Activated naive CD8-positive, alpha-beta T cell treated with anti-CD3 and anti-CD28 coated beads, Interleukin-2, amount 10 ng/mL, durations not matched to agents 7 days and 5 days (primary cell): ENCODE data around the gene SGPP2. TPM values are rescaled to one million over a fixed set of nuclear protein-coding genes. Genes with fewer than 3 reads are reported as not detected.

Source experiments
- ATAC-seq: fragments of 150-1000 bp; cut with Tn5 transposase; one replicate; pipeline ENCODE4 v1.10.0; 2021; ENCODE audit warnings: low read depth, moderate library complexity
- POLR2A ChIA-PET: fragments of 350-600 bp; sonication (Branson Sonifier 250); formaldehyde crosslinking; loops from one replicate; lab custom pipeline; 2021; ENCODE audit warnings: antibody characterized with exemption; lab: Charles Lee
- DNase-seq: peaks from one replicate; pipeline ENCODE4 v3.0.0; 2021
- H3K27ac Mint-ChIP-seq: one replicate; pipeline ENCODE4 v1.8.0; 2022; ENCODE audit warnings: mild to moderate bottlenecking, mixed read lengths
- H3K27me3 Mint-ChIP-seq: one replicate; pipeline ENCODE4 v1.8.0; 2022; ENCODE audit warnings: mild to moderate bottlenecking, moderate library complexity, mixed read lengths
- H3K36me3 Mint-ChIP-seq: one replicate; pipeline ENCODE4 v1.8.0; 2021; ENCODE audit warnings: mild to moderate bottlenecking, mixed read lengths
- H3K4me1 Mint-ChIP-seq: one replicate; pipeline ENCODE4 v1.8.0; 2021; ENCODE audit warnings: mixed read lengths
- H3K4me3 Mint-ChIP-seq: one replicate; pipeline ENCODE4 v1.8.0; 2022; ENCODE audit warnings: mild to moderate bottlenecking, moderate library complexity, mixed read lengths
- H3K9me3 Mint-ChIP-seq: one replicate; pipeline ENCODE4 v1.8.0; 2021; ENCODE audit warnings: mixed read lengths
- total RNA-seq, 2 experiments: library from RNA; stranded (reverse); gene quantifications; one replicate each; pipeline ENCODE4 v1.2.3, GENCODE V29; 2021

Gene SGPP2
- total RNA-seq, 2 experiments from 2014 or later: 0.89 to 1.2 TPM

DNA sequence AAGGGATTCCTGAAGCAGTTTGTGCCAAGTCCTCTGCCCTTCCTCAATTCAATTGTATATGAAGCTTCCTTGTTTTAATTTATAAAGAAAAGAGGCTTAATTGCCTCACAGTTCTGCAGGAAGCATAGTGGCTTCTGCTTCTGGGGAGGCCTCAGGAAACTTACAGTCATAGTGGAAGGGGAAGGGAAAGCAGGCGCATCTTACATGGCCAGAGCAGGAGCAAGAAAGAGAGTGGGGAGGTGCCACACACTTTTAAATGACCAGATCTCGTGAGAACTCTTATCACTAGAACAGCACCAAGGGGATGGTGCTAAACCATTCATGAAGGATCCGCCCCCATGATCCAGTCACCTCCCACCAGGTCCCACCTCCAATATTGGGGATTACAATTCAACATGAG is 114.2 kb downstream of the SGPP2 start:
- Mint-ChIP-seq H3K27me3 (peaks cover 13% of the 10 kb centered on the region), H3K36me3 (no peaks in the 10 kb centered on the region)
- POLR2A ChIA-PET: no interaction called here

GRCh38 chr2:222544661-222545060 is 120.3 kb downstream of the SGPP2 start:
- no peaks in the 10 kb centered on the region for H3K36me3 Mint-ChIP-seq
- ATAC-seq (no peak), DNase-seq (no peak)
- H3K4me3 Mint-ChIP-seq: no peak overlapping the region
- H3K9me3 Mint-ChIP-seq: no peaks in the 10 kb centered on the region
- H3K4me1 Mint-ChIP-seq: no peaks in the 10 kb centered on the region
- peaks cover 16% of the 10 kb centered on the region for H3K27me3 Mint-ChIP-seq
- no peak overlapping the region for H3K27ac Mint-ChIP-seq
- POLR2A ChIA-PET: no interaction called here

More for the DNA sequence above, 114.2 kb downstream of the SGPP2 start:
- Mint-ChIP-seq H3K4me1 (no peaks in the 10 kb centered on the region), H3K9me3 (no peaks in the 10 kb centered on the region), H3K27ac (no peak overlapping the region), H3K4me3 (no peak overlapping the region)
- no peak for DNase-seq
- ATAC-seq: no peak

DNA sequence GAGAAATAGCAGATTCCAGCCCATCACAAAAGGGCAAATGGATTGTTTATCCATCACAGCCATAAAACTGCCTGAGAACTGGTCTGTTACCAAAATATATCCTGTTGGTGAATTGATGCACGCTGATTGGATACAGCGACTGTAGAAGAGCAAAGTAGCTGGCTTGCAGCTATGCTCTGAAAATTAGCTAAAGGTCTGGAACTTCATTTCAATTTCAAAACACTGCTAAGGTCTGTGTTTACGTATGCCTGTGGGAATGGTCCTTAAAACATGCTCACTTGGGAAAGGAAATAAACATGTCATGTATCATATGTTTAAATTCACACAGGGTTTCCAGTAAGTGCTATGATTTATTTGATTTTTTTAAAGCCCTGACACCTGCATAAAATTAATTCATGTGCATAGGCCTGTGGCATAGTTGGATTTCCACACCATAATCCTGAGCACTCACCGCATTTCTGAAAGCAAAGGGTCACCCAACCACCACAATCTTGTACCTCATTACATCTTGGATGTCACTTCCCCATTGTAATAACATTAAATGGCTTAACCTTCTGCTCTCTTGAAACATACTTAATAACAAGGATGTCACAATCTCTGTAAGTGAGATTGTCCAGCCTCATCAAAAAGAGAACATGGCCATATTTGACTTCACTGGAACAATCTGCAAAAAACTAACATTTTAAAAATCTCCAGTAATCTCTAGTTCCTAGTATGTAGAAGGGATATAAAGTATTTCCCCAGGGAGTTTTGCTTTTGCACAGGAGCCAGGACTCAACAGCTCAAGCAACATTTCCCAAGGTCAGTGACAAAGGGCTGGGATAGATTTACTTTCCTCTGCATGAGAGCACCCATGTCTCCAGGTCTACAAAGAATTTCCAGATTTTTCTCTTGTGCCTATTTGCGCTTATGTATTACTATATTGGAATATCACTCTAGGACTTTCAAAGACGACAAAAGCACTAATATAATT is 121.8 kb downstream of the SGPP2 start:
- ATAC-seq: no peak
- POLR2A ChIA-PET: no interaction called here
- no peaks in the 10 kb centered on the region for H3K4me1 Mint-ChIP-seq
- H3K27me3 Mint-ChIP-seq: peaks cover 17% of the 10 kb centered on the region
- no peaks in the 10 kb centered on the region for H3K9me3 Mint-ChIP-seq
- DNase-seq: no peak
- no peak overlapping the region for H3K4me3 Mint-ChIP-seq
- H3K36me3 Mint-ChIP-seq: no peaks in the 10 kb centered on the region
- H3K27ac Mint-ChIP-seq: no peak overlapping the region

DNA sequence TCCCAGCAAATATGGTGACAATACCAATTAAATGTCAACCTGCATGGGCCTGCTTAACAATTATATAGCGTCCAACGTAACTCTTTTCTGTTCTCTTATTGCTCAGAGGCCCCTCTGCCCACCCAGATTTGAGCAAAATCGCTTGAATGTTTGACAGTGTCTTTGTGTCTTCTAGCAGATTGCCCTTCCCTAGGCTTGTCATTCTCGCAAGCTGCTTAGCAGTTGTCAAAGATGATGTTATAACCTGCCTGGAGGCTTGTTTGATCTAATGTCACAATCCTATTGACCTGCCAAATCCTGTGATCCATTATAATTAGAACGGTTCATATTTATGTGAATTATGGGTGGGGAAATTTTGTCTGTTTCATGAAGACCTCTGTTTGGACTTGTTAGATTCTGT is 122.7 kb downstream of the SGPP2 start:
- H3K4me1 Mint-ChIP-seq: no peaks in the 10 kb centered on the region
- no peak overlapping the region for H3K4me3 Mint-ChIP-seq
- no peak overlapping the region for H3K27ac Mint-ChIP-seq
- ATAC-seq: no peak
- no peaks in the 10 kb centered on the region for H3K9me3 Mint-ChIP-seq
- H3K36me3 Mint-ChIP-seq: no peaks in the 10 kb centered on the region
- no peak for DNase-seq
- H3K27me3 Mint-ChIP-seq: peaks cover 19% of the 10 kb centered on the region
- POLR2A ChIA-PET: no interaction called here

GRCh38 chr2:222548992-222549391 is 124.6 kb downstream of the SGPP2 start:
- no peak overlapping the region for H3K4me3 Mint-ChIP-seq
- H3K36me3 Mint-ChIP-seq: no peaks in the 10 kb centered on the region
- DNase-seq: no peak
- POLR2A ChIA-PET: no interaction called here
- no peak for ATAC-seq
- no peaks in the 10 kb centered on the region for H3K9me3 Mint-ChIP-seq
- H3K27ac Mint-ChIP-seq: no peak overlapping the region
- H3K4me1 Mint-ChIP-seq: no peaks in the 10 kb centered on the region
- peaks cover 18% of the 10 kb centered on the region for H3K27me3 Mint-ChIP-seq

GRCh38 chr2:222554517-222554916 is 130.2 kb downstream of the SGPP2 start:
- POLR2A ChIA-PET: no interaction called here
- Mint-ChIP-seq H3K27me3 (peaks cover 6% of the 10 kb centered on the region), H3K36me3 (no peaks in the 10 kb centered on the region), H3K9me3 (no peaks in the 10 kb centered on the region), H3K4me3 (no peak overlapping the region), H3K27ac (no peak overlapping the region), H3K4me1 (no peaks in the 10 kb centered on the region)
- DNase-seq (no peak), ATAC-seq (no peak)

DNA sequence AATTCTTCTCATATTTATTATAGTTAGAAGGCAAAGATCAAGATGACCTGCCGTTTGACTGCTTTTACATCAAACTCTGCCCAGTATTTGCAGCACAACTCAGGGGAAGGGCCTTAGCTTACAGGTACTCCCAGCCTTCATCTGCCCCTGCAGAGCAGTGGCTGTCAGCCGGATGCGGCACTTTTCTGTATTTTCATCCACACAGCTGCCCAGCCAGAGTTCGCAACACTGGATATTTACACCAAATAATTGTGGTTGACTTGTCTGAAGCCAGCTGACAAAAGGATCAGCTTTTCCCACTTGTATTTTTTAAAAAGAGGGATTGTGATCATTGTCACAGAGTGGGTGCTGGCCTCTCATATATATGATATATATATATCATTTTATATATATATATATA is 136.8 kb downstream of the SGPP2 start:
- Mint-ChIP-seq H3K9me3 (no peaks in the 10 kb centered on the region), H3K36me3 (peaks cover 3% of the 10 kb centered on the region), H3K4me1 (no peaks in the 10 kb centered on the region), H3K27ac (no peak overlapping the region), H3K27me3 (no peaks in the 10 kb centered on the region), H3K4me3 (no peak overlapping the region)
- POLR2A ChIA-PET: no interaction called here
- DNase-seq (no peak), ATAC-seq (no peak)

- Mint-ChIP-seq H3K4me3 (no peak overlapping the region), H3K27me3 (no peaks in the 10 kb centered on the region), H3K4me1 (no peaks in the 10 kb centered on the region), H3K9me3 (no peaks in the 10 kb centered on the region), H3K27ac (no peak overlapping the region), H3K36me3 (peaks cover 11% of the 10 kb centered on the region)
- DNase-seq: no peak
- POLR2A ChIA-PET: no interaction called here
- ATAC-seq: peak; percentile 63
Measured at GRCh38 chr2:222561817-222562645, 137.7 kb downstream of the SGPP2 start.

GRCh38 chr2:222563106-222563718 is 138.9 kb downstream of the SGPP2 start:
- Mint-ChIP-seq H3K27ac (no peak overlapping the region), H3K9me3 (no peaks in the 10 kb centered on the region), H3K36me3 (peaks cover 13% of the 10 kb centered on the region), H3K27me3 (no peaks in the 10 kb centered on the region), H3K4me3 (no peak overlapping the region), H3K4me1 (no peaks in the 10 kb centered on the region)
- DNase-seq (no peak), ATAC-seq (no peak)
- POLR2A ChIA-PET: no interaction called here

- Mint-ChIP-seq H3K27me3 (no peaks in the 10 kb centered on the region), H3K4me1 (no peaks in the 10 kb centered on the region), H3K36me3 (peaks cover 14% of the 10 kb centered on the region), H3K4me3 (no peak overlapping the region), H3K9me3 (no peaks in the 10 kb centered on the region), H3K27ac (no peak overlapping the region)
- POLR2A ChIA-PET: no interaction called here
- ATAC-seq: no peak
- no peak for DNase-seq
Measured at GRCh38 chr2:222563936-222564335, 139.6 kb downstream of the SGPP2 start.

- Mint-ChIP-seq H3K27ac (no peak overlapping the region), H3K9me3 (no peaks in the 10 kb centered on the region), H3K4me3 (no peak overlapping the region), H3K4me1 (no peaks in the 10 kb centered on the region), H3K36me3 (peaks cover 14% of the 10 kb centered on the region), H3K27me3 (no peaks in the 10 kb centered on the region)
- POLR2A ChIA-PET: no interaction called here
- no peak for DNase-seq
- no peak for ATAC-seq
Measured at GRCh38 chr2:222566229-222566628, 141.9 kb downstream of the SGPP2 start.

DNA sequence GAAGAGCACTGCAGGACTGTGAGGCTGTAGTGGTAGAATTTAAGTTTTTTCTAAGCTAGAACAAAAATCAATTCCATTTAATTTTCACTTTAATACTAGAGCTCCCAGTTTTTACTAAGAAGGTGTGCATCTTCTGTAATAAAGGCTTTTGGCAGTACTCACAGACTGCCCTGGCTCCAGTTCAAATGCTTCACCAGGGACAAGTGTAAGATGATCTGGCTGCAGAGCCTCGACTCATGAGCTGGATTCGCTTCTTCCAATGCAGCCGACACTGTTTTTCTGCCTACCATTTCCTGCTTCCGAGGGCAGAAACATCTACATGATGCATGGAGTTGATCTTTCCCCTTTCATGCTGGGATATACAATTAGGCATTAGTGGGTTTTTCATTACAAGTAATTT is 144.5 kb downstream of the SGPP2 start:
- DNase-seq (no peak), ATAC-seq (no peak)
- POLR2A ChIA-PET: no interaction called here
- H3K4me1 Mint-ChIP-seq: peaks cover 11% of the 10 kb centered on the region
- H3K9me3 Mint-ChIP-seq: no peaks in the 10 kb centered on the region
- H3K36me3 Mint-ChIP-seq: peaks cover 20% of the 10 kb centered on the region
- H3K4me3 Mint-ChIP-seq: no peak overlapping the region
- H3K27ac Mint-ChIP-seq: no peak overlapping the region
- no peaks in the 10 kb centered on the region for H3K27me3 Mint-ChIP-seq

DNA sequence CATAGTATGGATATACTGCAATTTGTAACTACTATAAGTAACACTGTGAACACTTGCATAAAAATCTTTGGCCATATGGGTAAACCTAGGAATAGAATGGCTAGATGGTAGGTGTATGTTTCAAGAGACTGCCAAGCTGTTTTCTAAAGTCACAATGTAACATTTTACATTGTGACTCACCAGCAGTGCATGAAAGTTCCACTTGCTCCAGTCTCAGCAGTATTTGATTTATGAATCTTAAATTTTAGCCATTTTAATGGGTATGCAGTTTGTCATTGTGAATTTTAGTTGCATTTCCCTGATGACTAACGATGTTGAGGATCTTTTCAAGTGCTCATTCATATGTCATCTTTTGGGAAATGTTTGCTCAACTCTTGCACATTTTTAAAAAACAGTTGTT is 145.5 kb downstream of the SGPP2 start:
- no peak for ATAC-seq
- H3K36me3 Mint-ChIP-seq: peaks cover 24% of the 10 kb centered on the region
- POLR2A ChIA-PET: no interaction called here

More for the DNA sequence above, 145.5 kb downstream of the SGPP2 start:
- DNase-seq: no peak
- Mint-ChIP-seq H3K9me3 (no peaks in the 10 kb centered on the region), H3K27ac (no peak overlapping the region), H3K4me3 (no peak overlapping the region), H3K4me1 (peaks cover 15% of the 10 kb centered on the region), H3K27me3 (no peaks in the 10 kb centered on the region)
